SK-N-SH treated with all-trans-retinoic acid at 6 μM for 48 hours (cell line): ENCODE results near the gene SPATA3.

Experiments
- ATAC-seq: fragments of 200-7000 bp; cut with Tn5 transposase; 3 replicates; pipeline ENCODE4 v1.9.1; 2020; ENCODE audit warnings: mild to moderate bottlenecking, moderate library complexity
- ARNTL ChIP-seq: fragments of 450-650 bp; formaldehyde crosslinking; IDR thresholded peaks from 2 replicates; pipeline ENCODE4 v1.5.0; 2020; ENCODE audit warnings: low read depth, mild to moderate bottlenecking, moderate library complexity, borderline replicate concordance
- BACH2 ChIP-seq: fragments of 250-450 bp; sonication (Bioruptor Pico); IDR thresholded peaks from 2 replicates; pipeline ENCODE4 v1.9.0; 2021; ENCODE audit warnings: mild to moderate bottlenecking, borderline replicate concordance
- GLIS3 ChIP-seq: fragments of 250-450 bp; sonication (Bioruptor Pico); IDR thresholded peaks from 2 replicates; pipeline ENCODE4 v1.5.0; 2020; ENCODE audit warnings: mild to moderate bottlenecking, moderate library complexity
- ISL1 ChIP-seq: fragments of 250-450 bp; sonication (Bioruptor Pico); IDR thresholded peaks from 2 replicates; pipeline ENCODE4 v2.1.2; 2022; ENCODE audit warnings: mild to moderate bottlenecking, moderate library complexity
- OSR1 ChIP-seq: fragments of 250-450 bp; sonication (Bioruptor Pico); IDR thresholded peaks from 2 replicates; pipeline ENCODE4 v1.8.0; 2022; ENCODE audit warnings: moderate library complexity, mild to moderate bottlenecking, inconsistent platforms
- RARB ChIP-seq: fragments of 250-450 bp; sonication (Bioruptor Pico); IDR thresholded peaks from 2 replicates; pipeline ENCODE4 v1.8.0; 2021; ENCODE audit warnings: mild to moderate bottlenecking, moderate library complexity
- SNAI2 ChIP-seq: fragments of 250-450 bp; sonication (Bioruptor Pico); IDR thresholded peaks from 2 replicates; pipeline ENCODE4 v1.5.0; 2020; ENCODE audit warnings: mild to moderate bottlenecking, moderate library complexity
- TCF4 ChIP-seq: fragments of 250-450 bp; sonication (Bioruptor Pico); IDR thresholded peaks from 2 replicates; pipeline ENCODE4 v1.8.0; 2021; ENCODE audit warnings: mild to moderate bottlenecking, moderate library complexity, borderline replicate concordance
- TOX ChIP-seq: fragments of 250-450 bp; sonication (Bioruptor Pico); IDR thresholded peaks from 2 replicates; pipeline ENCODE4 v1.8.0; 2021; ENCODE audit warnings: mild to moderate bottlenecking, moderate library complexity, borderline replicate concordance
- ZC3H10 ChIP-seq: fragments of 250-450 bp; sonication (Bioruptor Pico); IDR thresholded peaks from 2 replicates; pipeline ENCODE4 v1.5.1; 2021; ENCODE audit warnings: mild to moderate bottlenecking, moderate library complexity
- ZFP30 ChIP-seq: fragments of 450-650 bp; formaldehyde crosslinking; IDR thresholded peaks from 2 replicates; pipeline ENCODE4 v1.5.0; 2022; ENCODE audit warnings: mild to moderate bottlenecking, moderate library complexity
- ZNF70 ChIP-seq: fragments of 450-650 bp; formaldehyde crosslinking; IDR thresholded peaks from 2 replicates; pipeline ENCODE4 v1.5.0; 2020; ENCODE audit warnings: mild to moderate bottlenecking, moderate library complexity
- ZNF8 ChIP-seq: fragments of 450-650 bp; formaldehyde crosslinking; IDR thresholded peaks from 2 replicates; pipeline ENCODE4 v1.5.0; 2020; ENCODE audit warnings: mild to moderate bottlenecking, moderate library complexity
- TF ChIP-seq, protein P1 (sequence below): fragments of 250-450 bp; sonication (Bioruptor Pico); IDR thresholded peaks from 2 replicates; pipeline ENCODE4 v1.5.1; 2021; ENCODE audit warnings: mild to moderate bottlenecking, moderate library complexity
- TF ChIP-seq, protein P2 (sequence below): fragments of 250-450 bp; sonication (Bioruptor Pico); IDR thresholded peaks from 2 replicates; pipeline ENCODE4 v1.8.0; 2021; ENCODE audit warnings: low read depth, mild to moderate bottlenecking, moderate library complexity, borderline replicate concordance
- TF ChIP-seq, protein P3 (sequence below): fragments of 250-450 bp; sonication (Bioruptor Pico); IDR thresholded peaks from 2 replicates; pipeline ENCODE4 v1.8.0; 2020; ENCODE audit warnings: mild to moderate bottlenecking, moderate library complexity, borderline replicate concordance
- TF ChIP-seq, protein P4 (sequence below): fragments of 250-450 bp; sonication (Bioruptor Pico); IDR thresholded peaks from 2 replicates; pipeline ENCODE4 v1.5.1; 2020; ENCODE audit warnings: low read depth, mild to moderate bottlenecking, moderate library complexity

Gene SPATA3

DNA sequence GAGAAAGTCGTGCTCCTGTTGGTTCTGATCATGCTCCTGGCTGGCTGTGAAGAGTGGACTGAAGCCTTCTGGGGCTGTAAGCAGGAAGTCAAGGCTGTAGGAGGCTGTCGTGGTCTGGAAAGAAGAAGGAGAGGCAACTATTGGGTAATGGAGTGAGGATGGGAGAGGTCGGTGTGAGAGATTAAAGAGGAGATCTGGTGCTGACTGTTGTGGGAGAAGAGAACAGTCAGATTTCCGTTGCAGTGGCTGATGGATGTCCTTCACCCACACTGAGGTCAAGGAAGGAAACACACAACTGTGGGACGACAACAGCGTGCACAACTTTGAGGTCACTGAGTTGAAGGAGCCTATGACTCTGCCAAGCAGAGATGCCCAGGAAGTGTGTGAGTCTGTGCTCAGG lies 57.9 kb downstream of the SPATA3 start (continued):
- no peak for TF ChIP-seq ISL1 (CRISPR knock-in tag)
- TF ChIP-seq, protein P1, sequence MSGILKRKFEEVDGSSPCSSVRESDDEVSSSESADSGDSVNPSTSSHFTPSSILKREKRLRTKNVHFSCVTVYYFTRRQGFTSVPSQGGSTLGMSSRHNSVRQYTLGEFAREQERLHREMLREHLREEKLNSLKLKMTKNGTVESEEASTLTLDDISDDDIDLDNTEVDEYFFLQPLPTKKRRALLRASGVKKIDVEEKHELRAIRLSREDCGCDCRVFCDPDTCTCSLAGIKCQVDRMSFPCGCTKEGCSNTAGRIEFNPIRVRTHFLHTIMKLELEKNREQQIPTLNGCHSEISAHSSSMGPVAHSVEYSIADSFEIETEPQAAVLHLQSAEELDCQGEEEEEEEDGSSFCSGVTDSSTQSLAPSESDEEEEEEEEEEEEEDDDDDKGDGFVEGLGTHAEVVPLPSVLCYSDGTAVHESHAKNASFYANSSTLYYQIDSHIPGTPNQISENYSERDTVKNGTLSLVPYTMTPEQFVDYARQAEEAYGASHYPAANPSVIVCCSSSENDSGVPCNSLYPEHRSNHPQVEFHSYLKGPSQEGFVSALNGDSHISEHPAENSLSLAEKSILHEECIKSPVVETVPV (CRISPR knock-in tag) = no peak
- TF ChIP-seq, all 23 proteins: peak for 0

DNA sequence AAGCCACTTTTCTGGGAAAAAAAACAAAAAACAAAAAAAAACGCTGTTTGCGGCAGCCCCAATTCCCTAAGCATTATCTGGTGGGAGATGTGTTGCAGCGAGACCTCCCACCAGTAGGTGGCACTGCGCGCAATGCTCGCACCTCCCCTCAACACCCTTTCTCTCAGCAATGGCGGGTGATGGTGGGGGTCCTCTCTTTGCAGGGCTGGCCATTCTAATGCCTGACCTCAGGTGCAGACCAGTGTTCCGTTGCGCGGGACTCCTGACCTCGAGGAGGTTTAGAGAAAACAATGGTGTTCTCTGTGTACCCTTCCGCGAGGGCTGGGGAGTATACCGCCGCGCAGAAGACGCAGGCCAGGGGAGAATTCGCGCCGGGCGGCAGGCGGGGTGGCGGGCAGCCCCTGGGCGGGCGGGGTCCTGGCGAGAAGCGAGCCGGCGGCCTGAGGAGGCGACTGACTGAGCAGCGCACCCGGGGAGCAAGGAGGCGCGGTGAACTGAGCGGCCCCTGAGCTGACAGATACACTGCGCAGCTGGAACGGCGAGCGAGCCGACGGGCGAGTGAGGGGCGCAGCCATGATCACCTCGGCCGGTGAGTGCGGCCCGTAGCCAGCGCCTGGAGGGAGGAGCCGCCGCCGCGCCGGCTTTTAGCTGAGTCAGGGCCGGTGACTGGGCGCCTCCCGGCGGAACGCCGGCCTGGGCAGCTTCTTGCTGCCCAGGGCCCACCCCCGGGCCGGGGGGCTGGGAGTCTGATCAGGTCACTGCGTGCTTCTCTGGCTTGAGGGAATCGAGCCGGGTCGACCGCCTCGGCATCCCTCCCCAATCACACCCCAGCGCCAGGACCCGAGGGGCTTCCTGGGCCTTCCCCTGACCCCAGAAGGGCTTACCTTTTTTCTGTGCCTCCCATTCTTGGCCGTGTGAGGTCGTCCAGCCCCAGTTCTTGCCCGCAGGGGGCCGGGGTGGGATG lies 60.8 kb downstream of the SPATA3 start, which contains the start of gene PSMD1:
PSMD1 (plus strand) TSS at position 415 of the 964 bp plus-strand sequence; CDS start at position 574, 159 bp downstream.
- ATAC-seq = peak; percentile 85
- TF ChIP-seq, protein P2, sequence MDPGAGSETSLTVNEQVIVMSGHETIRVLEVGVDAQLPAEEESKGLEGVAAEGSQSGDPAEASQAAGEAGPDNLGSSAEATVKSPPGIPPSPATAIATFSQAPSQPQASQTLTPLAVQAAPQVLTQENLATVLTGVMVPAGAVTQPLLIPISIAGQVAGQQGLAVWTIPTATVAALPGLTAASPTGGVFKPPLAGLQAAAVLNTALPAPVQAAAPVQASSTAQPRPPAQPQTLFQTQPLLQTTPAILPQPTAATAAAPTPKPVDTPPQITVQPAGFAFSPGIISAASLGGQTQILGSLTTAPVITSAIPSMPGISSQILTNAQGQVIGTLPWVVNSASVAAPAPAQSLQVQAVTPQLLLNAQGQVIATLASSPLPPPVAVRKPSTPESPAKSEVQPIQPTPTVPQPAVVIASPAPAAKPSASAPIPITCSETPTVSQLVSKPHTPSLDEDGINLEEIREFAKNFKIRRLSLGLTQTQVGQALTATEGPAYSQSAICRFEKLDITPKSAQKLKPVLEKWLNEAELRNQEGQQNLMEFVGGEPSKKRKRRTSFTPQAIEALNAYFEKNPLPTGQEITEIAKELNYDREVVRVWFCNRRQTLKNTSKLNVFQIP = 0 out of 2 replicates have a peak, but pooled peaks have one; percentile 67
- TF ChIP-seq ZFP30 (no peak), TOX (CRISPR knock-in tag) (no peak), BACH2 (CRISPR knock-in tag) (no peak)

DNA sequence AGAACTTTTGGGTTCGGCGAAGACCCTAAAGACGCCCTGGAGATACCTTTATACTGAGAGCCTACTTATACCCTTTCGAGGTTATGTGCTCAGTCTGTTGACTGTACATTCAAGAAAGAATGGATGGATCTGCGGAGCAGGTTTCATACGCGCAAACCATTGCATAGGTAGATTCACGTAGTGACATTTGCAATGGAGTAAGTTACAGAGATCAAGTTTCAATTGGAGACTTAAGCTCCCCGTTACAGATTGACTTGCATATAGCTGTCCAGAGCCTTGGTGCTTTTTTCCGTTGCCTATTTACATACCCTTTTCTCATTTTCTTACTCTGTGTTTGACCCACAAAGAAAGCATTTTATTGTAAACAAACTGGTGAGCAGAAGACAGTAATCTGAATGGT lies 61.7 kb downstream of the SPATA3 start:
- ATAC-seq = no peak
- no peak for TF ChIP-seq ZNF70
- TF ChIP-seq, protein P3, sequence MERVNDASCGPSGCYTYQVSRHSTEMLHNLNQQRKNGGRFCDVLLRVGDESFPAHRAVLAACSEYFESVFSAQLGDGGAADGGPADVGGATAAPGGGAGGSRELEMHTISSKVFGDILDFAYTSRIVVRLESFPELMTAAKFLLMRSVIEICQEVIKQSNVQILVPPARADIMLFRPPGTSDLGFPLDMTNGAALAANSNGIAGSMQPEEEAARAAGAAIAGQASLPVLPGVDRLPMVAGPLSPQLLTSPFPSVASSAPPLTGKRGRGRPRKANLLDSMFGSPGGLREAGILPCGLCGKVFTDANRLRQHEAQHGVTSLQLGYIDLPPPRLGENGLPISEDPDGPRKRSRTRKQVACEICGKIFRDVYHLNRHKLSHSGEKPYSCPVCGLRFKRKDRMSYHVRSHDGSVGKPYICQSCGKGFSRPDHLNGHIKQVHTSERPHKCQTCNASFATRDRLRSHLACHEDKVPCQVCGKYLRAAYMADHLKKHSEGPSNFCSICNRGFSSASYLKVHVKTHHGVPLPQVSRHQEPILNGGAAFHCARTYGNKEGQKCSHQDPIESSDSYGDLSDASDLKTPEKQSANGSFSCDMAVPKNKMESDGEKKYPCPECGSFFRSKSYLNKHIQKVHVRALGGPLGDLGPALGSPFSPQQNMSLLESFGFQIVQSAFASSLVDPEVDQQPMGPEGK (CRISPR knock-in tag) = no peak
- TF ChIP-seq ZNF8 (CRISPR knock-in tag) = no peak
- TF ChIP-seq, protein P1 (CRISPR knock-in tag) = no peak
- TF ChIP-seq, protein P4, sequence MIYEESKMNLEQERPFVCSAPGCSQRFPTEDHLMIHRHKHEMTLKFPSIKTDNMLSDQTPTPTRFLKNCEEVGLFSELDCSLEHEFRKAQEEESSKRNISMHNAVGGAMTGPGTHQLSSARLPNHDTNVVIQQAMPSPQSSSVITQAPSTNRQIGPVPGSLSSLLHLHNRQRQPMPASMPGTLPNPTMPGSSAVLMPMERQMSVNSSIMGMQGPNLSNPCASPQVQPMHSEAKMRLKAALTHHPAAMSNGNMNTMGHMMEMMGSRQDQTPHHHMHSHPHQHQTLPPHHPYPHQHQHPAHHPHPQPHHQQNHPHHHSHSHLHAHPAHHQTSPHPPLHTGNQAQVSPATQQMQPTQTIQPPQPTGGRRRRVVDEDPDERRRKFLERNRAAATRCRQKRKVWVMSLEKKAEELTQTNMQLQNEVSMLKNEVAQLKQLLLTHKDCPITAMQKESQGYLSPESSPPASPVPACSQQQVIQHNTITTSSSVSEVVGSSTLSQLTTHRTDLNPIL (CRISPR knock-in tag) = no peak
- no peak for TF ChIP-seq RARB (CRISPR knock-in tag)
- TF ChIP-seq OSR1 (CRISPR knock-in tag) = no peak
- TF ChIP-seq, protein P2 = no peak
- TF ChIP-seq GLIS3 = no peak
- no peak for TF ChIP-seq SNAI2 (CRISPR knock-in tag)
- TF ChIP-seq TOX (CRISPR knock-in tag) = no peak
- no peak for TF ChIP-seq ARNTL
- TF ChIP-seq TCF4 (CRISPR knock-in tag) = no peak
- no peak for TF ChIP-seq ZC3H10 (CRISPR knock-in tag)
- no peak for TF ChIP-seq BACH2 (CRISPR knock-in tag)
